Activated CD4-positive, alpha-beta T cell treated with anti-CD3 and anti-CD28 coated beads, Interleukin-2, Interleukin-4, amounts not matched to agents 100 ng/mL and 50 ng/mL, durations not matched to agents 16 hours and 8 hours (primary cell): ENCODE data around the gene SORBS2.

Experiments
- DNase-seq: peaks from one replicate; pipeline ENCODE4 v3.0.0-alpha.2; 2020; ENCODE audit warnings: low spot score

Gene SORBS2

DNA sequence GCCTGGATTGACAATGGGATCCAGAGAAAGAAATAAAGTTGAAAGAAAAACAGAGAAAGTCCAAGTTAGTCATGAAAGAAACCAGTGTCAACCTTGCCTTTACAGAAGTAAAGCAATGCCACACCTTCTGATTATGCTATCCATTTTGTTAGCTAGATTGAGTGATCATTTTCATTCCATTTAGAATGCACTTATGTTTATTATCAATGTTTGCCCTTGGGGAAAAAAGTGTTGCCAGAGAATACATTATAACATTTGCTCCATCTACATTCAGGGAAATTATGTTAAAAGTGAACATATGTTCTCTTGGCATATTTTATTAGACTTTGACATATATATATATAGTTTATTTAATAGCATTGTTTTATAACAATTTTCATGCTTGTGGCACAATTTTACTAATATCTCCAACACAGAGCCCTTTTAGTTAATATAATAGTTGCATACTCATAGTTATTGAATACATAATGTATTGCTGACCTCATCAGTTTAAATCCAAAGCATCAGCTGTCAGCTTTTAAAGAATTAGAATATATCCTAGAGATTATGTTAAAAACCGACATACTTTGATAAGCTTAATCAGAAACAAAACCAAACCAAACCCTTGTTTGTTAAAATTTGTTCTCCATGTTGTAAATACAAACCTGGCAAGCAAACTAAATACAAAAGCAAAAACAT is 134.2 kb downstream of the SORBS2 start:
- DNase-seq, result no peak

DNA sequence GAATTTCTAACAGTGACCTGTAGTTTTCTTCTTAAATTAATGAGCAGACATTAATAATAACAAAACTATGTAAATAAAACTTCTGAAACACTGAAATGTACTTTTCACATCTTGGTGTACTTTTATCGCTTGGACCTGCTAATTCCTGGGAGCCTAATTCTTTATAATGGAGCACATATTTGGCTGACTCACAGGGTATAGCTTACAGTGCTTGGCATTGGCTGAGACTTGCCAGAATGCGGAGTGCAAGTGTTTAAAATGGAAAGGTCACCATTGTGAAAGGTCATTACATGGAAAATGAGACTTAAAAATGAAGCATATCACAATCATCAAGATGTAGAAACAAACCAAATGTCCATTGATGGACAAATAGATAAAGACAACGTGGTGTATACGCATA is 139.4 kb downstream of the SORBS2 start:
- no peak for DNase-seq

DNA sequence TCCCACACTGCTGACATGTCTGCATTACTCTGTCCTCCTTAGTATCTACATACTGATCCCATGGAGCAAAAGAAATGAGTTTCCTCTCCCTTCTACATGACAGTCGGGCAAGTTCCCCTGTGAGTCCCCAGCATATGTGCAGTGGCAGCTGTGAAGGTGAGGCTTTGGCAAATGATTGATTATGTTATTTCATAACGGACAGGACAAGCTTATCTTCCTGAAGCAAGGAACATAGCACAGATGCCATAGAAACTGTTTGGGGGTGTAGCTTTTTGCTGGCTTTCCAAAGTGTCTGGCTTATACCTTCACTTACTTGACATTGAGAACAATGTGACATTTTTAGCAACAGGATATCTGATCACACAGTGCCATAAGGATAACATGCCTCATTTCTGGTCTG is 139.8 kb downstream of the SORBS2 start:
- DNase-seq, result no peak

DNA sequence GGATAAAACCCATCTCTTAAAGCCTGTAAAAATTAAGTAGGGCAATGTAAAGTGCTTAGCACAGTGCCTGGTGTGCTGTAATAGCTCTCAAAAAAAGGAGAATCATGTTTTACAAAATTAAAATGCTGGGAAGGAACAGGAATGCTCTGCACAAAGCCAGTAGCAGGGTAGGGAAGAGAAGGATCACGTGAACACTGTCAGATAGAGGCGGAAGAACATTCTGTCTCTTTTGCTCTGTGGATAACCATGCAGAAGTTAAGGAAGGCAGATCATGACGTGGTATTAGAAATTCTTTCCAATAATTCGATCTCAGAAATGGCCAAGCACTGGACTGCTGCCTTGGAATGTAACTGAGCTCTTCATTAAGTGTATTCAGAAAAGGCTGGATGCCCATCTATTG is 140.5 kb downstream of the SORBS2 start:
- DNase-seq, result no peak

DNA sequence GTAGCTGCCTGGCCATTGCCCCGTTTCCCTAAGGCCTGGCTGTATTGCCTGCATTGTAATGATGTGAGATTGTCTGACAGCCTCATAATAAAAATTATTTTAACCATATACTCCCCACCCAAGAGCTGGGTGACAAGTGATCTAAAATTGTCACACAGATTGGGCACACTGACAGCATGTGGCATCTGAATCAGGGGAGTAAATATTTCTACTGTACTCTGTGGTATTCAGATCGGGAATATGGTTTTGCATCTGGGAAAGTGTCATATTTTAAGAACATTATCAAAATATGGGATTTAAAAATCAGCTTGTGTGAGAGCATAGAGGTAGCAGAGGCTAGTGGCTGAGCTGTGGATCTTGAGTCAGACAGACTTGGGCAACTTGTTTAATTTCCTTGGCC is 140.9 kb downstream of the SORBS2 start:
- no peak for DNase-seq

DNA sequence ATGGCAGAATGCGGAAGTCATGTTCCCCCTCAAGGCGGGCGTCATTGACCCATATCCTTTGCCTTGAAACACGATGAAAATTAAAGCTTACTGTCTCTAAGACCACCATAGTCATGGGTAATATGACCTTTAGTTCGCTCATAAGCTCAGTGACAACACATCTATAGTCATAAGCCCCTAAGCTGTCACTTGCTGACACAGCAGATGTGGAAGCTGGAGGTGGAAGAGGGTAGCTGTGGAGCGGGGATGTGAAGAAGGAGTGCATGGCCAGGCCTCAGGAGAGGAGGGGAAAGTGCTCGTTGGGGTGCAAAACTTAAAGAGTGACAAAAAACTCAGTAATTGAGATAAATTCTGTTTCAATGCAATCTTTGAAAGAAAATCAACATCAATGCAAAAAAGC is 142.7 kb downstream of the SORBS2 start:
- no peak for DNase-seq

DNA sequence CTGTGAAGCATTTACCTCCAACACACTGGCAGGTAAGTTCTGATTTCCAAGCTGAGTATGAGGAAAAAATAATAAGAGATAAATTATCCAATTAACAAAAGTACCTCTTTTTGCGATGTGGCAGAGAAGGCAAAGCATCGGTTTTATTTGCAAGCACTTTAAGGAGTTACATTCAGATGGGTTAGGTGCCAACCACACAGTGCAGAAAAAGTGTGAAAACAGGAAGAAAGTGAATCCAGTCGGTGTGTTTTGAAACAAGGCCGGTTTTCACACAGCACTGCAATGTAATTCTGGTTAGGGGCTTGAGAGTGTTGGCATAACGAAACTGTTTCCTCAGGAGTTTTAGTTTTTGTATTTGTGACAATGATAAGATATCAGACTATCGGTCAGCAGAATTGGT is 145.8 kb downstream of the SORBS2 start:
- DNase-seq, result no peak

DNA sequence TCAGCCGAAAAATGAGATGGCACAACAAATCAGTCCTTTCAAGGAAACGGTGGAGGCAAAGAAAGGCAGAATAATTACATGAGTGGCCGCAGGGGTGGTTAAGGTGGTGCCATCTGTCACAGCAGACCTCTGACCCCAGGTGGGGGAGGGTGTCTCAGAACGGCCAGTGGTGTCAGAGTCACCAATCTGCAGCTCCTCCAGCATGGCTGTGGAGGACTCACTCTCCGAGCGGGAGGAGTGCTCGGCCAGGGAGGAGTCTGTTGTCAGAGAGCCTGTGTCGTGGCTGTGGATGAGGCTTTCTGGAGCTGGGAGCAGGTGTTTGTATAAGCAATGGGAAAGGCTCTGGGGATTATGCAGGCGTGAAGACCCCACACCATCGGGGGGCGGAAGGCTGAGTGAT is 146.3 kb downstream of the SORBS2 start:
- DNase-seq, result no peak

DNA sequence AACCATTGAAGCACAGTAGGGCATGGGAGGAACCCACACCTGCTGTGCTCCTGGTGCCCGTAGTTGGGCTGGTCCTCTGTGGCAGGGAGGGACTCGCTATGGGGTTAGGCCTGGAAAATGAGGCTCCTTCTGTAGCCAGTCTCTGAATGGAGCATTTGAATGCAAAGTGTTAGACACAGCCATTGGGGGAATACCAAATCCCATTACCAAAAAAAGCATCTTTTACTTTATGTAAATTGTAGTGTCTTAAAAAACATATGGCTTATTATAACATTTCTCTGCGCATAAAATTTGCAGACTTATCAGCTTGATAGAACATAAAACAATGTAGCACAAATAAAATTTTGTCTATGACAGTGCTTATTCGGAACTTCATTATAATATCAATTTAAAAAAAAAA is 147.5 kb downstream of the SORBS2 start:
- no peak for DNase-seq

DNA sequence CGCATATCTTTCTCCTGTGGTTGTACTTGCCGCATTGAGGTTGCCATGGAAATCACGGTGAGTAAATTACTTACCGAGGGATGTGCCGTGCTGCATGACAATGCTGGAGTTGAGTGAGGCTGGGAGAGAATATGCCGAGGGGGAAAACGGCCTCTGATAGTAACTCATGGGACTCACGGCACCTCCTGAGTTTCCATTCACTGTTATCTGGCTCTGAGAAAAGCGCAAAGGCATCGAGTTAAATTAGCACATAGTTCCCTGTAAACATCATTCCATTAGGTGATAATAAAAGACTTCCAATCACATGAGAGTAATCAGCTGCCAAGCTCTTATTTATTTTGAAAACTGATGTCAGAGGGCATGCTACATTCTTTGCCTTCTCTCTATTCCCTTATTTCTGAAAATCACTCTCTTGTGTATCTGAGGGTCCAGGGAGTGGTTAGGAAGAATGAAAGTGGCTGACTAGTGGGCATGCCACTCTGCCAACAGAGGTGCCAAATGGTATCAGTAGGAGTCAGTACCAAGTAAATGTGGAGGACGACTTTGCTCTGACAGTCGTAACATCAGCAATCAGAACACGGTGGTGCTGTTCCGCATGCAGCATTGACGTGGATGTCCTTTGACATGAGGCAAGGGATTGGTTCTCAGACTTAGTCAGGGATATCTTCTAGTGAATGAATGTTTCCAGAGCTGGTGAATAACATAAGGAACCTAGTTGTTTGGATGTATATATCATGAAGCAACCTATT is 149.8 kb downstream of the SORBS2 start:
- DNase-seq, result no peak

DNA sequence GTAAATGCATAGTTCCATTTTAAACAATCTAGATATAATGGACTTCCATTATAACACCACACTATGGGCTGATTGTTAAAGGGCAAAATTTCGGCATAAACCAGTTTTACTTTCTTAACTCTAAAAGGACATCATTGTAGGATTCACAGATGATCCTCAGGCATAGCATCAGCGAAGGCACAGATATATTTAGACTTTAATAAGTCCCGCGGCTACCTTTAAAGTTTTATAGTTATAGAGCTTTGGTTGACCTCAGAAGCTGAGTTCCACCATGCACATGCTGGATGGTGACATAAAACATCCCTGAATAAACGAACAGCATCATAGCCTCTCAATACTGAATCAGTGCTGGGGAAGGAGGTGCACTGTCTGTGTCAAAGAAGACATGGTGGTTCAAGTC is 151.7 kb downstream of the SORBS2 start:
- DNase-seq, result no peak

DNA sequence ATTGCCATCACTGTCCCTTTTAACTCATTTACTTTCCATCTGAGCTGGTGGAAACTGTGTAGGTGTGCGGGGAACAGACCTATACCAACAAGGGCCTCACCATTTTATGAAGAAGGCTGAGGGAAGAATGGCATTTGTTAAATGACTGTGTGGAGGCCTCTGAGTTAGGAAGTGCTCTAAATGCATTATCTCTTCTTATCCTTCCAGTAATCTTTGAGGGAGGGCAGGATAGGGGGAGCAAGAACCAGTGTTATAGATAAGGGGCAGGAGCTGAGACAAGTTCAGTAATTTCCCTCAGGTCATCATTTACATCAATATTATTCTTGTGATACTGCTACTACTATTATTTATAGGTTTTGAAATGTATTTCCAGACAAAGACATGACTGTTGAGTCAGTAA is 154.3 kb downstream of the SORBS2 start:
- DNase-seq, result no peak

DNA sequence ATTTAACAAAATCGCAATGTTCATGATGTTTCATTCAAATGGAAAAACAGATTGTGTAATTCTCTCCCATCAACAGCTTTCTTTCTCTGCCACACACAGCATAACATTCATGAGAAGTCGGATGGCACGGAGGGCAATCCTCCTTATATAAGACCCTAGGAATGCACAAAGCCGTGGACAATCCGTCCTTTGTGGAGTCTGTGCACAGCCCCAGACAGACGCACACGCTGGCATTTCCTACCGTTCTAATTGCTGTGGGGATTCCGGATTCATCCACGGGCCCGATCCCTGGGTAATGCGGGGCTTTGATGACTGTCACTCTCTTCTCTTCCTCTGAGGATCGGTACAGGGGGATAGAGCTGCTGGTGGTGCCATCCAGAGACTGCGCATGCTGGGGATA is 154.8 kb downstream of the SORBS2 start:
- no peak for DNase-seq

DNA sequence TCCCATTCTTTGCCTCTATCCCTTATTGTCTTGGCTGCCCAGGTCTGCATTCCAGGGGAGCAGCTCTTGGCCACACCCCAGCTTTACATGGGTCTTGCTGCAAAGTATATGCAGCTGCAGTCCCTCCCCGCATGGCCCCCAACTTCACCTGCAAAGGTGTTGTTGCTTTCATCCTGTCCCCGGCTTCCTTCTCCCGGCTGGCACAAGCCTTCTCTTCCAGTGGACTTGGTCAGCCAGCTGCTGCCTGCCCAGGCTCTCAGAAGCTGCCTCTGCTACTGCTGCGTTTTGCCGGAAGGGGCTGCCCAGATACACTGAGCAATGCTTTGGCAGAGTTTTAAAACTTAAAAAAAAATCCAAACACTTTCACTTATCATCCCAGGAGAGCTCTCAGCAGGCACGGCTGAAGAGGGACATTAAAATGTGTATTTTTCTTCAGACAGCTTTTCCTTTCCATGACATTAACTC is 155.5 kb downstream of the SORBS2 start:
- DNase-seq, result no peak

DNA sequence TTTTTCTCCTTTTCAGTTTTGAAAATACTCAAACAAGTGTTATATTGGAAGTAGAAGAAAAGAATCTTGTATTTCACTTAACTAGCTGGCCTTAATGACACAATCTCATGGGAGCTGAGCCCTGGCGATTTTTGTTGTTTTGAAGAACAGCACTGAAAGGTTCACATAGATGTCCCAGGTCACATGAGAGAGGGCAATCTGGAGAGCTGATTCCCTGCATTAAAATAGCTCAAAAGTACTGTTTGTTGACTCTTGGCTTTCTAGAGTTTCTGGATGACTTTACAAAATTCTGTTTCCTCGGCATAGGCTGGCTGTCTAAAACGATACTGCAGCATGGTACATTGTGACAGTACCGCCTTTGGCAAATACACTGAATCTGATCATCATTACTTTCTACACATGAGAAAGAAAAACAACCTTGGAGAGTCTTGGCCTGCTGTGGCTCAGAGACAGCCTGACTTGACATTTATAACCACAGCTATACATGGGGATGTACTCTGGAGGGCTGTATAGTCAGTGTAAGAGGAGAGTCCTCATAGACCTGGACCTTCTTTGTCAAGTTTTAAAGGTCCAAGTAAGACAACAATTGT is 156.9 kb downstream of the SORBS2 start:
- no peak for DNase-seq

DNA sequence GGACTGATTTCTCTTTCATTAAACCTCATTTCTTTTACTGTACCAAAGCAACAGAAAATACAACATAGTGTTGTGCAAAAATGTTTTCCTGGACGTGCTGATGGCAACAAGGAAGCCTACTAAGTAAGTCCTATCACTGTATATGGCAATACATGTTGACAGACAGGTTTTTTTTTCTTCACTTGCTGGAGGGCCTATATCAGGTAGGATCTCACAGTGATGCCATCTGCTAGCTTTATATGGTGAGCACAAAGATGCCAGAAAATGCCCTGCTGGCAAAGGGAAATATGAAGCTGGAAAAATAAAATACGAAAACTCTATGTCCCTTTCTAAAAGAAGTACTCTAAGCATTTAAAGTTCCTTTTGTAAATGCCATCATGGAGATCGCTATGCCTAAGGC is 157.7 kb downstream of the SORBS2 start:
- DNase-seq, result no peak

DNA sequence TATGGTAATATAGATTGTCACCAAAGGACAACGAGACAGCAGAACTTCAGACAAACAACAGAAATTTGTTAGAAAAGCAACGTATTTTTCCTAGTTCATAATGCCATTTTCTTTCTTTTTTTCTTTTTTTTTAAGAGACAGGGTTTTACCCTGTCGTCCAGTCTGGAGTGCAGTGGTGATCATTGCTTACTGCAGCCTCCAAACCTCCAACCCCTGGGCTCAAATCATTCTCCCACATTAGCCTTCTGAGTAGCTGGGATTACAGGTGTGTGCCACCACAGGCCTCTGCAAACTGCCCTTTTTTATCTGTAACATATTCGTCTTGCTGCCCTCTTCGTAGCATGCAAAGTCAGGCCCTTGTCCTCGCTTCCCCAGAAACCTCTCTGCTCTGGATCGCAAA is 160.1 kb downstream of the SORBS2 start:
- DNase-seq, result no peak

DNA sequence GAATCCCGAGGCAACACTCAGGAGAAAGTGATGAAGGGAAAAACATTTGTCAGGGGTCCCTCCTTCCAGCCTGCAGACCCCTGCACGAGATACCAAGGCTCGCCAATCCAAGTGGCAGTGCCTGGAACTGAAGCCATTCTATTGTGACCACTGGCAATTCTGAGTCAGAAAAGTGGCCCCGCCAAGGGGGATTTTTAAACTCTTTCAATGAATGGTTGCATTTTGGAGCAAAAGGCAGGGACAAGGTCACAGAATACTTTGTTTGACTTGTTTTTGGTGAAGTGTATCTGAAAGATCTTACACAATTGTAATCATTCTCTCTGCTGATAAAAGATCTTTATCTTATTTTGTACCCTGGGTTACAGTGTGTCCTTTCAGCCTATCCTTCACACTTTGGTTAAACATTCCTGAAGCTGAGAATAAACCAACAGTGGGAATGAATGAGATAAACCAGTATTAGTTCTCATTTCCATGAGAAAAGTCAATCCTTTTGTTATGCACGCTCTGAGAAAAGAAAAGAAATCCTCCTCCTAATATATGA is 160.8 kb downstream of the SORBS2 start:
- DNase-seq, result no peak

DNA sequence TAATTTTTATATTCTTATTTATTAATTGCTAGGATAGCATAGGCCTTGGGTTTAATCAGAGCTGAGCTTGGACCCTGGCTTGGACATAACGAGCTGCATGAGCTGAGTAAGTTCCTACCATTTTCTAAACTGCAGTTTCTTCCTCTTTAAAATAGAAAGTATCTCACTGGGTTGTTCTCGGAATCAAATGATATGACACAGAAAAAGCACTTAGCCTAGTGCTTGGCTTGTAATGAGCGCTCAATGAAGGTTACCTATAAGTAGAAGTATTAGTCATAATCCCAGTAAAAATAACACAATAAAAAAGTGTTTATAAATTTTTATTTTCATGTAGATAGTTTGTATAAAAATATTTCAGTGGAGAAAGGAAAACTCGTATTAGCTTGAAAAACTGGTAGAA is 163.4 kb downstream of the SORBS2 start:
- DNase-seq, result no peak

DNA sequence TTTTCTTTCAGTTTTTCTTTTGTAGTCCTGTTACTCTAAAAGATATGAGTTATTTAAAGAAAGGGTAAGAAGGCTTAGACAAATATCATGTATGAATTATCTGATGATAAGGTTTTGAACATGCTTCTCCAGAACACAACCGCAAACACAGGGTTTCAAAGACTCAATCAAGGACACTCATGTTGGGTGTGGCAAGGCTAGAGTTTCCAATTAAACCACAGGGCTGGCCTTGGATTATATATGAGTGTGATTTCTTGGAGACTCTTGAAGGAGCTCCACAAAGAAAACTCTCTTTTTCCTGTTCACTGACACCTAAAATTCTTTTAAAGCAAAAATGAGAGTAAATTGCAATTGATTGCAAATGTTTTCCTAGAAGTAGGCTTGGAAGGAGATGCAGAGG is 166.6 kb downstream of the SORBS2 start:
- no peak for DNase-seq

DNA sequence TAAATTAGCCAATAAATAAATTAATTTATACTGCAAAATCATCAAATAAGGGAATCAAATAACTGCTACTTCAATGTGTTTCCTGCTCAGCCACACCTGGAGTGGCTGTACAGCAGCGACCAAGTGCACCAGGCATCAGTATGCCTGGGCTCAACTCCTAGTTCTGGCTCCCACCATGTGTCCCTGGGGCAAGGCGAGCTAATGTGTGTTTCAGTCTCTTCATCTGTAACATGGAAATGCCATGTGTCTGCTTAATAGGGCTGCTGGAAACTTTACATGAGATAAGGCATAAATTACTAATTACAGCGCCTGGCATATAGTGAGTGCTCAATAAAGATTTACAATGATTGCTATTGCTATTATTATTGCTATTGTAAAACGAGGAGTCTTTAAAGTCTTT is 167.6 kb downstream of the SORBS2 start:
- DNase-seq, result no peak

DNA sequence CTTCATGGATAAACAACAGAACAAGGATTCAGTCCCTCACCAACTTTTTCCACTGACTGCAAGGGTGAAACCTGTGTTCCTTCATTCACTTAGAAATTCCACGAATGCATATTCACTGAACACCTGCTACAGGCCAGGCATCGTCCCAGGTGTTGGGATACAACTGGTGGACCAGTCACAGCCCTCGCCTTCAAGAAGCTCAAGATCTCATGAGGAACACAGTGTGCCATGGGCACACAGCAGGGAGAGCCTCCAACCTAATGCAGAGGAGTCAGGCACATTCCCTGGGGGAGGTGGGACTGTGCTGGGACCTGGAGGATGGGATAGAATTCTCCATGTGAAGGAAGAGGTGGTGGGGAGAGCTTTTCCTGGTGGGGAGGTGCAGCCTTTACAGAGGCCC is 169.1 kb downstream of the SORBS2 start:
- DNase-seq, result no peak
